ENCODE measurements around the gene VAT1L.

The VAT1L gene

DNA sequence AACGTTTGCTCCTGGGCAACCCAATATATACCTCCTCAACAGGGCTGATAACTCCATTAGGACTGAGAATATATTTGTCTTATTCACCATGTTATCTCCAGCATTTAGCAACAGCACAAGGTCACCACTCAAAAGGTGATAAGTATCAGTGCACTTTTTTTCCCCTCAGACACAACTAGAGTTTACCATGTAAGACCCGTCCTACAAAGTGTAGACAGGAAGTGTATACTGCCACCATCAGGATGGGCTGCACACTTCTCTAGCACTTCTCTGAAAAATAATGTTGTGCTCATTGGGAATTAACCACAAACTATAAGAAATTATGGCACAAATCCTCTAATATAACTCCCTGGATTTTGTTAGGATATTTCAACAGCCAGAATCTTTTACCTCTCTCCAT lies 5.7 kb upstream of the VAT1L start:
- DNase-seq (ENCODE audit: low read depth) = no peak

DNA sequence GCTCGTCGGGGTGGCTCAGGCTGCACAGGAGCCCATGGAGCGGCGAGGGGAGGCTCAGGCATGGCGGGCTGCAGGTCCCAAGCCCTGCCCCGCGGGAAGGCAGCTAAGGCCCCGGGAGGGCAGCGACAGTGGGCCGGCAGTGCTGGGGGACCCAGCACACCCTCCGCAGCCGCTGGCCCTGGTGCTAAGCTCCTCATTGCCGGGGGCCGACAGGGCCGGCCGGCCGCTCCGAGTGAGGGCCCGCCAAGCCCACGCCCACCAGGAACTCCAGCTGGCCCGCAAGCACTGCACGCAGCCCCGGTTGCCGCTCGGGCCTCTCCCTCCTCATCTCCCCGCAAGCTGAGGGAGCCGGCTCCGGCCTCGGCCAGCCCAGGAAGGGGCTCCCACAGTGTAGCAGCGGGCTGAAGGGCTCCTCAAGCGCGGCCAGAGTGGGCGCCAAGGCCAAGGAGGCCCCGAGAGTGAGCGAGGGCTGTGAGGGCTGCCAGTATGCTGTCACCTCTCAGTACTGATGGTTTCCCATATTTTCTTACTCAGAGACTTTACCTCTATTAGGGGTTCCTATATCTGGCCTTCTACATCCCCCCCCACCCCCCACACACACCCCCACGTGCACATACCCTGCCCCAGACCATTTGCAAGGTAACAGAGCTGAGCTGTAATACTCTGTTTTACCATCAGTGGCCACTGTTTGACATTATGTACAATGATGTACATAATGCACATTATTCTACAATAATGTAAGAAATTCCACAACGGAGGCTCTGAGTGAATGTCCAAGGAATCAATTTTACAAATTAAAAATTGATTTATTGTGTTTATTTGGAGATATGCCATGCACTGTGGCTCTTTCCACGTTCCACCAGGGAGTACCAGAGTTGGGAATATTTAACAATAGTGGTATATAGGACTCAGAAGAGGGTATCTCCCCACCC lies 3.7 kb upstream of the VAT1L start:
- DNase-seq (ENCODE audit: low read depth) = no peak

- DNase-seq (ENCODE audit: low read depth) = no peak
These were observed 3.0 kb upstream of the VAT1L start for GRCh38 chr16:77785373-77785764.

GRCh38 chr16:77786186-77786847 lies 2.0 kb upstream of the VAT1L start:
- DNase-seq (ENCODE audit: low read depth) = no peak

- no peak for DNase-seq (ENCODE audit: low read depth)
These were observed 912 bp upstream of the VAT1L start for GRCh38 chr16:77787452-77787851.

DNA sequence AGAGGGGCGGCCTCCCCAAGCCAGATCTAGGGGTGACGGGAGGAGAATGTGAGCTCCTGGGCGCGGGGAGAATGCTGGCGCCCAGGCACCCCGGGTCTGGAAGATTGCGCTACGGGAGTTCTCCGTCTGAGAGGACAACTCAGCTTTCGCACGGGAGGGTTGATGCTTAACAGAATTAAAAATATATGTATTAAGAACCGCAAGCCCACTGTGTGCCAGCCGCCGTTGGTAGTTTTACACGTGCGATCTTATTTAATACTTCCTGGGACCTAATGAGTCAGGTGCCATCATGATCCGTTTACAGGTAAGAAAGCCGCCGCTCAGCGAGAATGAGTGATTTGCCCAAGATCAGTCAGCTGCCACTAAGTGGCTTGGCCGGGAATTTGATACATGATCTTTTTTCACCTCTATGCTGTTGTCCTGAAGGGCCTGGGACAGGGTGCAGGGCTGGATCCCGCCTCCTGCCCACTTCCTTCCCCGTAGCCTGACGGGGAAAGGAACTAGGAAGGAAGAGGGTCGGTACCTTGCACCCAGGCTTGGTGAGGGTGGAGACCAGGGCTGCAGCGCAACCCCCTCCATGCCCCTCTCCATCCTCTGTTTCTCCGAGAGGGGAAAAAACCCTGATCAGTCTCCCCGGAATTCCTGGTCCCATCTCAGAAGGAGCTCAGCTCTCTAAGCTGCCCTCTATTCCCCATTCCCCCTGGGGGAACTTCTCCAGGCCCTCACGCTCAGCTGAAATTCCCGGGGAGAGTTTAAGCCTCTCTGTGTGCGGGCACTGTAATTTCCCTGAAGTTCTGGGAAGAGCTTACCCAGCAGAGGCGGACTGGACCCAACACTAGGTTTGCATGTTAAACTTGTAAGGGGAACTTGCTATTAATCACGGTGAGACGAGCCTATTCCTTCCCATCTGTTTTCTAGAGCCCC lies 983 bp downstream of the VAT1L start:
- no peak for DNase-seq (ENCODE audit: low read depth)

DNA sequence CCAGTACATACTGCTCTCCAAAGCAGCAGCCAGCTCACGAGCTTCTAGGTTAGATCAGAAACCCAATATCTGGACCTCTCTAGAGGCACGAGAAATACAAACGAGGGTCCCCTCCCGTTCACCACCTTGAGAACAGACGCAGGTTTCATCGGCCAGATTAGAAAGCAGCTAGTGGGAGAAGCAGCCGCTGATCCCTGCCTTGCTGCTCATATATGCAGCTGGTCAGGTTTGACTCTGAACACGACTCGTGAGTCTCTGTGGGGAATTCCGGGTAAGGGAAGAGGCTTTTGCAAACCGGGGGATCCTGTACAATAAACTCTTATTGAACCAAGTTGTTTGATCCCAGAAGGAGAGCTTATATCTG lies 1.6 kb downstream of the VAT1L start:
- no peak for DNase-seq (ENCODE audit: low read depth)

DNA sequence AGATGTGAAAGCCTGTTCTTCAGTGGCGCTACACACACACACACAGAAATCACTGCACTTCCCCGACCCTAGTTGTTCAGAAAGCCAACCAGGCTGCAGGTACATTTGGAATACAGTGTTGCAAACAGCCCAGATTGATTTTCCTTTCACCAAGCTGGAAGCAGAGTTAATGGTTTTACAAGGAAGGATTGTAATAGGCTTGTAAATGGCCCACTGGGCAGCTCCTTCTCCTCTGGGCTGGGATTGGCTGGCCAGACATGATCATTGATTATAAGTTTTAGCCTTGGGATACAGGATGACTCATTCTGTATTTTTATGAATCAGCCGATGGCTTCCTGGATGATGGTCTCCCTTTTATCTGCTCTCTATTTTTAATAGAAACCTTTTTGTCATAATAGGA lies 2.5 kb downstream of the VAT1L start:
- no peak for DNase-seq (ENCODE audit: low read depth)

GRCh38 chr16:77793417-77793816 lies 5.1 kb downstream of the VAT1L start:
- no peak for DNase-seq (ENCODE audit: low read depth)

- DNase-seq (ENCODE audit: low read depth) = no peak
These were observed 6.2 kb downstream of the VAT1L start for GRCh38 chr16:77794586-77794985.

DNA sequence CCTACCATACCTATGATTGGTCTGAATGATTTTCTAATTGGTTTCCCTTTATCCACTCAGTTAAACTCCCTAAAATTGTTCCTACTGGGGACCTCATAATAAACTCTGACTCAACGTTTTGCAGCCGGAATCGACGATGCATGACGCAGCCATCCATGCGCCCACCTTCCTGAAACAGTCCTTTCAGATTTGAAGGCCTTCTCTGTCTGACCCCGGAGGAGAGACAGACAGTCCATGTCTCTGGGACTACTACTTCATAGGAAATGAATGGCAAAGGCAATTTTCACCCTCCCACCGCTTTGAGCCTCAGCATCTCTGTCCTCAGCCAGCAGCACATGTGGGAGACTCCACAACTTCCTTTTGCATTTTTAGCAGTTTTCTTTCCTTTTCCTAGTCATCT lies 13.5 kb downstream of the VAT1L start:
- no peak for DNase-seq (ENCODE audit: low read depth)

DNA sequence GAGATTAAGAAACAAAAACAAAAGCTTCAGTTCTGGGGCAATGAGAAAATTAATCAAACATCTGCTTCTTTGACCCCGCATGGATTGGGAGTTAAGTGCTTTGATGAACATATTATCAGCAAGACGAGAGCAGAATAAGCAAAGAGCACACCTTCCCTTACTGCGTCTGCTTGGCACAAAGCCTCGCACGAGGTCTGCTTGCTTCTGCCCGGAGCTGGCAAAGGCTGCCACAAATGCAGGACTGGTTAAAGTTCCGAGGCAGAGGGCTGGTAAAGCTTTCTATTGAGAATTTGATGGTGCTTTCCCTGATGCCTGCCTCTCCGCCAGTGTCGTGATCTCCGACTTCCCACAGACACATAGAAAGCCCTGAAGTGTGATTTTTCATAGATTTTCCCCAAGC lies 17.0 kb downstream of the VAT1L start:
- no peak for DNase-seq (ENCODE audit: low read depth)

DNA sequence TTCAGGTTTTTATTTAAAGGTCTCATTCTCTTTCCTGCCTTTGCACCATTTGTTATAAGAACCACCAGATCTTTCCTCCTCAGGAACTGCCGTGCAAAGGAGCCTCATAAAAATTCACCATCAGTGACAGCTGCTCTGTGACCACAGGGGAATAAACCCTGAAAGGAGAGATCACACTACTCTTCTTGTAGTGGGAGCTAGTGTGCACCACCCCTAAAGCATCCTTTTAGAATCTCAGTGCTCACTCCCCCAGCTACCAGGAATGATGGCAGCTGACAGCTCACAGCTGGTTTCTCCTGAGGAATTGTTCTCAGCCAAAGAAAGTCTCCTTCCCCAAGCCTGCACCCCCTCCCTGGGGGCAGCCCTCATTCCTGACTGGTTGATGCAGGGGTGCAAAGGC lies 18.7 kb downstream of the VAT1L start:
- DNase-seq (ENCODE audit: low read depth) = no peak

DNA sequence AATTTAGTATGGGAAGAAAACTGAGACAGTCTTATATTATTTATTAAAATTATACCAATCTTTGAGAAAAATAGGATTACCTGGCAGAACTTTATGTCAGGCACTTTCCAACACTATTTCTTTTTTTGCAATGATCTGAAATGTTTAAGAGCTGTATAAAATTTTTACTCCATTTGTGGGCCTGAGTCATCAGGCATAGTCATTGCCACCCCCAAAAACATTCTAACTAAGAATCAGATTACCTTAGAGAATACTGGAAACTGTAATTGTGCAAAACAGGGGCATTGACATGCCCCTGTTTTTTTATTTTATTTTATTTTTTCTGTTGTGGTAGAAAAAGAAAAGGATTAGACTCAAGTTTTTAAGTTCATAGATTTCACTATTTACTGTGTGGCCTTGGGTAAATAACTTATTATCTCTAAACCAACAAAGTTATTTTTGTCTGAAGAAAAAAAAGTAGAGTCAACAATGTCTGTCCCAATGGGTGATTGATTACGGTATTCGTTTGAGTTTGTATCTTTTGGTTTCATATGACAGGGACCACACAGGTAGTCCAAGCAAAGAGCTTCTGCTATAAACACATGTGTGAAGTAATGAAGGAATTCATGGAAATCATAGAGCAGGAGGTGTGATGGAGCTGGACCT lies 24.6 kb downstream of the VAT1L start:
- DNase-seq (ENCODE audit: low read depth) = no peak

DNA sequence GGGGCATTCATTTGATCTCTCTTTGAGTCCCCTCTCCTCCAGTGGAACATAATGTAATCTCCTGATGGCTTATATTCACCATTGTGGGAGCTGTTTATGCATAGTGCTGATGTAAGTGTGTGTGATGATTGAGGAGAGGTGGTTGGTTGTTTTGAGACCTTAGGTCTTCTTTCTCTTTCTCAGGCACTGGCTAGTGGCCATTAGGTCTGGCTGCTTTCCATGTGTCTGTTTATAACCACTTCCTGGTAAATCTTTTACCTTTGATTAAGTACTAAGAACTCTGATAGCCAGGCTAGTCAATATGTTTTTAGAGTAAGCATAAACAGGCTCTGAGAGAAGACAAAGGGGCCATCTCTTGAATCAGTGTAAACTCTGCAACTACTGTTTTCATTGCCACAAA lies 27.9 kb downstream of the VAT1L start:
- DNase-seq (ENCODE audit: low read depth) = no peak

GRCh38 chr16:77820340-77820739 lies 32.0 kb downstream of the VAT1L start:
- no peak for DNase-seq (ENCODE audit: low read depth)

DNA sequence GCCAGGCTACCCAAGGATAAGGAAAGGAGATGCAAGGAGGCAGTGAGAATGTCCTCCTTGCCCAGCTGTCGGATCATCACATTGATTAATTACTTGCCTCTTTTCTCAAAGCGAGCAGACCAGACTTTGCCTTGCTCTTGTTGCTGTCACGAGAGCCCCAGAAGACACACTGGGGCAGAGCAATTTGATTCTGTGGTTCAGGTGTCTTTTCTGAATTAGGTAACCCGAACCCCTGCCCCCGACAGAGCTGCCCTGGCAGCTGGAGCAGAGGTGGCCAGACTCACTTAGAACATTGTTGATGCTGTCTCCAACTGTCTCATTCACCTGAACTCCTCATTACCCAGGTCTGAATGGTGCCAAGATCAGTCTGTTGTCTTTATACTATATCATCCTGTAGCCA lies 34.3 kb downstream of the VAT1L start:
- DNase-seq (ENCODE audit: low read depth) = no peak

DNA sequence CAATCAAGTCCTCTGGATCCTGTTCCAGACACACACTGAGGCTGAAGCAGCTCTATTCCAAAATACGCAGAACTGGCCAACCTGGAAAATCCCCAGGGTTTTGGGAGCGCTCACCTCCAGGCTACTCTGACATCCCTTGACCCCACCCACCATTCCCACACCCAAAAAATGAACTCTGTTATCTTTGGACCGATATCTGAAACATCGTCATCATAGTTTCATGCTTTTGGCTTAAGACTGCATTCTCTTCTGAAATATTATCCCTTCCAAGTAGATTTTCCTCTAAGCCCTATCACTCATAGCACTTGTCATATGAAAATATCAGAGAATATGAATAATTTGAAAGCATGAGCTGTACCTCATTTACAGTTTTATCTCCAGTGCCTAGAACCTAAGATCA lies 34.7 kb downstream of the VAT1L start:
- DNase-seq (ENCODE audit: low read depth) = no peak

DNA sequence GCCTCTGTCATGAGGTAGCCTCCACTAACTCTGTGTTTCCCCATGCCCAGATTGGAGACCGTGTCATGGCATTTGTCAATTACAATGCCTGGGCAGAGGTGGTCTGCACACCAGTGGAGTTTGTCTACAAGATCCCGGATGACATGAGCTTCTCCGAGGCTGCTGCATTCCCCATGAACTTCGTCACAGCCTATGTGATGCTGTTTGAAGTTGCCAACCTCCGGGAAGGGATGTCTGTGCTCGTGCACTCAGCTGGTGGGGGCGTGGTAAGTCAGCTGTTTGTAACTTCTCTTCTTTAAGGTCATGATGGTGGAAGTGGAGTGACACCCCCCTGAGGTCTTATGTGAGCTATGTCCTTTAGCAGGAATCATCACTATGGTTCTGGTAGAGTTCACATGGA lies 36.8 kb downstream of the VAT1L start:
- no peak for DNase-seq (ENCODE audit: low read depth)

- DNase-seq (ENCODE audit: low read depth) = no peak
These were observed 38.7 kb downstream of the VAT1L start for GRCh38 chr16:77827032-77827431.

- DNase-seq (ENCODE audit: low read depth) = no peak
These were observed 45.7 kb downstream of the VAT1L start for GRCh38 chr16:77833921-77834634.

Data from activated T-cell treated with anti-CD3 and anti-CD28 coated beads for 1 hour (primary cell).